Activated B cell treated with CpG ODN at 0.5 μM for 24 hours (primary cell): ENCODE results near the gene CYSRT1. TPM values are rescaled to one million over a fixed set of nuclear protein-coding genes. Genes with fewer than 3 reads are reported as not detected.

ENCODE experiments used
- ATAC-seq: fragments of 200-7000 bp; cut with Tn5 transposase; one replicate; pipeline ENCODE4 v1.10.0; 2021; ENCODE audit warnings: low read depth, mild to moderate bottlenecking, moderate library complexity
- CTCF ChIA-PET: fragments of 350-600 bp; sonication (Branson Sonifier 250); formaldehyde crosslinking; loops from one replicate; lab custom pipeline; 2021; ENCODE audit warnings: antibody characterized with exemption; lab: Charles Lee
- POLR2A ChIA-PET: fragments of 350-600 bp; sonication (Branson Sonifier 250); formaldehyde crosslinking; loops from one replicate; lab custom pipeline; 2021; ENCODE audit warnings: antibody characterized with exemption; lab: Charles Lee
- DNase-seq: peaks from one replicate; pipeline ENCODE4 v3.0.0; 2022
- H3K27ac Mint-ChIP-seq: one replicate; pipeline ENCODE4 v1.8.0; 2020; ENCODE audit warnings: mixed read lengths
- H3K27me3 Mint-ChIP-seq: one replicate; pipeline ENCODE4 v1.8.0; 2021; ENCODE audit warnings: mixed read lengths
- H3K36me3 Mint-ChIP-seq: one replicate; pipeline ENCODE4 v1.8.0; 2021; ENCODE audit warnings: low read depth, mixed read lengths
- H3K4me1 Mint-ChIP-seq: one replicate; pipeline ENCODE4 v1.8.0; 2021; ENCODE audit warnings: mixed read lengths
- H3K4me3 Mint-ChIP-seq: one replicate; pipeline ENCODE4 v1.8.0; 2020; ENCODE audit warnings: mild to moderate bottlenecking, mixed read lengths
- H3K9me3 Mint-ChIP-seq: one replicate; pipeline ENCODE4 v1.8.0; 2020; ENCODE audit warnings: mixed read lengths
- intact Hi-C: fragments of 100-400 bp; cut with micrococcal nuclease; formaldehyde crosslinking; loops from one replicate; pipeline ENCODE4 v1.15.1; 2024
- total RNA-seq: library from RNA; stranded (reverse); gene quantifications from 2 replicates; pipeline ENCODE4 v1.2.3, GENCODE V29; 2022
- TF ChIP-seq, protein P1 (sequence below): fragments of 200-600 bp; IDR thresholded peaks from one replicate; pipeline ENCODE4 v1.8.0; 2022; ENCODE audit warnings: antibody characterized with exemption, mild to moderate bottlenecking

The CYSRT1 gene
- total RNA-seq, 1 donor from 2014 or later = 0.53 TPM

DNA sequence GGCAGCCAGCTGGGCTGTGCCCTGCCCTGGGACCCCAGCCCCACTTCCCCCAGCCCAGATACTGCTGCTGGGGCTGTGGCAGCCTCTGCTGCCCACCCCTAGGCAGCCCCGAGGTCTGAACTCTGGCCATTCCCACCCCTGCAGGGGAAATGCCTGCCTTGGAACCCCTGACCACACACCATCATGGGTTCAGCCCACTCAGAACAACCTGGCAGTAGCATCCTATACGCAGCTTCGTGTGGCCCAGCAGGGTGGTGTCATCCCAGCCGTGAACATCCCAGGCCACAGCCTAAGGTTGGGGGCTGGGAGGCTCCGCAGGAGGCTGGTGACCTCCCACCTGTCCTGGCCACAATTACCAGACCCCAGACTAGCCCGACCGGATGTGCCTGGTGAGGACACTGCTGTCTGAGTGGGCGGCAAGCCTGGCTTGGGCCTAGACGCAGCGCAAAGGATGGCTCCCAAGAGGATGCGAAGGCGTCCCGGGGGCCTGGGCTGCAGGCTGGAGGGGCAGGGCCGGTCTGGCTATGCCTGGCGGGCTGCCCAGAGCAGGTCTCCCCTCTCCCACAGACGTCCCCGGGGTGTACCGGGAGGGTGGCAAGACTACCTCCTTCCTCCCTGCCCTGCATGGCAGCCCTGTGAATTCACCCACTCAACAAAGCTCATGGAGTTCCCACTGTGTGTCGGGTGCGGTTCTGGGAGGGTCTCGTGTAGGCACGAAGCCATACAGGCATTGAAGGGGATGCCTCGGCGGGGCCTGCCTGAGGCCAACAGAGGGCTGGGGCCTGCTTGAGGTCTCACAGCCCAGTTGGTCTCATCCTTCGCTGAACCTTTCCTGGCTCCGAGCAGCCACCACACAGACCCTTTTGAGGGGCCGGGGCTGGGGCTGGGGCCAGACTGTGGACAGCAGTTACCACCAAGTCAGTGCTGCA, 4.3 kb downstream of the CYSRT1 start:
- DNase-seq = no peak
- Mint-ChIP-seq H3K4me1 (peaks cover 11% of the 10 kb centered on the region), H3K27ac (no peak overlapping the region), H3K9me3 (no peaks in the 10 kb centered on the region), H3K27me3 (peaks cover 2% of the 10 kb centered on the region), H3K4me3 (no peak overlapping the region), H3K36me3 (no peaks in the 10 kb centered on the region)
- no peak for ATAC-seq
- intact Hi-C loops = loop anchor here (10.0 kb wide), 2 partner anchors 284 to 344 kb away; partner anchors contain the start of genes C8G, FBXW5 and TRAF2
- TF ChIP-seq, protein P1, sequence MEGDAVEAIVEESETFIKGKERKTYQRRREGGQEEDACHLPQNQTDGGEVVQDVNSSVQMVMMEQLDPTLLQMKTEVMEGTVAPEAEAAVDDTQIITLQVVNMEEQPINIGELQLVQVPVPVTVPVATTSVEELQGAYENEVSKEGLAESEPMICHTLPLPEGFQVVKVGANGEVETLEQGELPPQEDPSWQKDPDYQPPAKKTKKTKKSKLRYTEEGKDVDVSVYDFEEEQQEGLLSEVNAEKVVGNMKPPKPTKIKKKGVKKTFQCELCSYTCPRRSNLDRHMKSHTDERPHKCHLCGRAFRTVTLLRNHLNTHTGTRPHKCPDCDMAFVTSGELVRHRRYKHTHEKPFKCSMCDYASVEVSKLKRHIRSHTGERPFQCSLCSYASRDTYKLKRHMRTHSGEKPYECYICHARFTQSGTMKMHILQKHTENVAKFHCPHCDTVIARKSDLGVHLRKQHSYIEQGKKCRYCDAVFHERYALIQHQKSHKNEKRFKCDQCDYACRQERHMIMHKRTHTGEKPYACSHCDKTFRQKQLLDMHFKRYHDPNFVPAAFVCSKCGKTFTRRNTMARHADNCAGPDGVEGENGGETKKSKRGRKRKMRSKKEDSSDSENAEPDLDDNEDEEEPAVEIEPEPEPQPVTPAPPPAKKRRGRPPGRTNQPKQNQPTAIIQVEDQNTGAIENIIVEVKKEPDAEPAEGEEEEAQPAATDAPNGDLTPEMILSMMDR = no peak
- ChIA-PET POLR2A (no interaction called here), CTCF (interaction anchor here (1.5 kb wide), 1 partner anchor 200 kb away, joined by 3 read pairs; no protein-coding TSS in a partner anchor)

GRCh38 chr9:137229903-137230704, 5.1 kb downstream of the CYSRT1 start:
- intact Hi-C loops = loop anchor here (10.0 kb wide), 2 partner anchors 285 to 345 kb away; partner anchors contain the start of genes C8G, FBXW5 and TRAF2
- Mint-ChIP-seq H3K36me3 (no peaks in the 10 kb centered on the region), H3K9me3 (no peaks in the 10 kb centered on the region), H3K4me3 (no peak overlapping the region), H3K4me1 (peaks cover 18% of the 10 kb centered on the region), H3K27me3 (peaks cover 2% of the 10 kb centered on the region), H3K27ac (no peak overlapping the region)
- TF ChIP-seq, protein P1 = no peak
- ATAC-seq (no peak), DNase-seq (no peak)
- CTCF ChIA-PET = interaction anchor here (1.5 kb wide), 1 partner anchor 201 kb away, joined by 3 read pairs; no protein-coding TSS in a partner anchor
- POLR2A ChIA-PET = no interaction called here

DNA sequence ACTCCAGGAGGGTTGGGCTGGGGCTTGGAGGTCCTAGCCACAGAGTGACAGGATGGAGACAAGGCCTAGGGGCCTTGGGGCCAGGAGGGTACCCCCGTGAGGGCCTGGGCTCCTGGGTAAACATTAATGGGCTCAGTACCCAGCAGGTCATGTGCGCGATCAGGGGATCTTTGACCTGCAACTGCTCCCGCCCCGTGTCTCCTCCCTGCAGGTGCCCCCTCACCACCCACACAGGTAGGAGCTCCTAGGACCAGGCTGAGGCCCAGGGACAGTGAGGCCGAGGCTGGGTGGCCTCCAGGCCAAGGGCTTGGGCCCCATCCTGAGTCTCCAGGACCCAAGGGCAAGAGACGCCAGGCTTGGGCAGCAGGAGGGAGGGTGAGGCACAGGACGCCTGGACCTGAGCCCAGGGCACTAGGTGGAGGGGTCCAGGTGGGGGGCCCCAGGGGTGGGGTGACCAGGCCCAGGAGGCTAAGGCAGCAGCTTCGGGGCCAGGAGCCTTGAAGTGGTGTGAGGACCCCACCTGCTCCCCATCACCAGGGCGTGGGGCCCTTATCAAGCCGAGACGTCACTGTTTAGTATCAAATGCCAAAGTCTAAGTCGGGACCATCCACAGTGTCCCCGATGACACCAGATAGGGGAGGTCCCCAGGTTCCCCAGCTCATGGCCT, 5.9 kb downstream of the CYSRT1 start, which contains the start of gene SLC34A3:
Gene SLC34A3 (plus strand): TSS at position 197 of the 667 bp plus-strand sequence. CDS start 802 bp downstream, outside the sequence.
- no peak within 1 kb of the TSS for H3K27ac Mint-ChIP-seq
- no peak for DNase-seq

GRCh38 chr9:137231372-137232039, 6.5 kb downstream of the CYSRT1 start:
- no peaks in the 10 kb centered on the region for H3K36me3 Mint-ChIP-seq
- TF ChIP-seq, protein P1 = no peak
- POLR2A ChIA-PET = interaction anchor here (0.8 kb wide), 1 partner anchor 9 kb away, joined by 3 read pairs; the partner anchor contains the start of gene TUBB4B
- intact Hi-C loops = no loop called here
- H3K27me3 Mint-ChIP-seq = peaks cover 2% of the 10 kb centered on the region
- ATAC-seq (no peak), DNase-seq (no peak)
- H3K27ac Mint-ChIP-seq = no peak overlapping the region
- no peak overlapping the region for H3K4me3 Mint-ChIP-seq
- H3K4me1 Mint-ChIP-seq = peaks cover 25% of the 10 kb centered on the region
- CTCF ChIA-PET = no interaction called here
- H3K9me3 Mint-ChIP-seq = no peaks in the 10 kb centered on the region

More for the DNA sequence above, 5.9 kb downstream of the CYSRT1 start, which contains the start of gene SLC34A3:
- no peak for ATAC-seq
- no peak within 1 kb of the TSS for H3K4me3 Mint-ChIP-seq
- H3K27me3 Mint-ChIP-seq = peaks cover 2% of the 10 kb centered on the region
- intact Hi-C loops = no loop called here
- H3K4me1 Mint-ChIP-seq = peaks cover 20% of the 10 kb centered on the region
- ChIA-PET CTCF (interaction anchor here (1.5 kb wide), 1 partner anchor 202 kb away, joined by 3 read pairs; no protein-coding TSS in a partner anchor), POLR2A (interaction anchor here (0.8 kb wide), 1 partner anchor 10 kb away, joined by 3 read pairs; the partner anchor contains the start of gene TUBB4B)
- no peaks in the 10 kb centered on the region for H3K9me3 Mint-ChIP-seq
- TF ChIP-seq, protein P1 = no peak
- H3K36me3 Mint-ChIP-seq = no peaks in the 10 kb centered on the region
